H1 (cell line): ENCODE data around the gene STK11. TPM values are rescaled to one million over a fixed set of nuclear protein-coding genes. Genes with fewer than 3 reads are reported as not detected.

ENCODE experiments used
- CTCF ChIA-PET: fragments of 300-600 bp; sonication (Branson Sonifier 250); formaldehyde crosslinking; loops from one replicate; lab custom pipeline; 2021; ENCODE audit not compliant: partially characterized antibody; lab: Charles Lee
- POLR2A ChIA-PET: fragments of 300-600 bp; sonication (Branson Sonifier 250); formaldehyde crosslinking; loops from one replicate; lab custom pipeline; 2021; ENCODE audit warnings: inconsistent platforms; ENCODE audit not compliant: partially characterized antibody; lab: Charles Lee
- DNase-seq, 2 experiments: peaks; one replicate each; pipeline versions ENCODE4 v3.0.0 to v3.0.0-alpha.2; 2010 to 2022; ENCODE audit warnings: low spot score in 2 of 2, low read depth in 1 of 2, mixed read lengths in 1 of 2
- FAIRE-seq: peaks from 2 replicates; lab custom pipeline; 2011; peaks lifted over from hg19 to GRCh38; lab: Jason Lieb, UNC
- H2AFZ ChIP-seq: 2 replicates; pipeline ENCODE4 v1.8.1; 2012; ENCODE audit warnings: low read length, inconsistent platforms
- H2AK5ac ChIP-seq: 2 replicates; pipeline ENCODE4 v1.6.1; 2013; ENCODE audit warnings: low read depth, low read length
- H2BK120ac ChIP-seq: replicated peaks from 2 replicates; pipeline ENCODE3; 2013; ENCODE audit warnings: low read depth, low read length, inconsistent platforms
- H2BK12ac ChIP-seq: 2 replicates; pipeline ENCODE4 v1.6.1; 2013; ENCODE audit warnings: low read depth, low read length
- H2BK15ac ChIP-seq: 2 replicates; pipeline ENCODE4 v1.6.1; 2013; ENCODE audit warnings: low read length
- H2BK20ac ChIP-seq: 2 replicates; pipeline ENCODE4 v1.6.1; 2013; ENCODE audit warnings: low read length
- H2BK5ac ChIP-seq: 2 replicates; pipeline ENCODE4 v1.6.1; 2013; ENCODE audit warnings: low read depth, low read length
- H3K14ac ChIP-seq: 2 replicates; pipeline ENCODE4 v1.6.1; 2013; ENCODE audit warnings: inconsistent platforms; ENCODE audit not compliant: insufficient read length
- H3K18ac ChIP-seq: 2 replicates; pipeline ENCODE4 v1.6.1; 2013; ENCODE audit warnings: low read length; ENCODE audit errors: extremely low read depth
- H3K23ac ChIP-seq: 2 replicates; pipeline ENCODE4 v1.6.1; 2013; ENCODE audit warnings: inconsistent platforms; ENCODE audit not compliant: insufficient read length
- H3K23me2 ChIP-seq: 2 replicates; pipeline ENCODE4 v1.6.1; 2013; ENCODE audit warnings: low read depth, low read length
- H3K27ac ChIP-seq: 2 replicates; pipeline ENCODE4 v1.6.1; 2011; ENCODE audit warnings: low read depth, low read length, inconsistent platforms
- H3K27me3 ChIP-seq, 4 experiments: replicated peaks in 1 of 4; 1 replicate in 1 of 4; 2 replicates in 3 of 4; pipeline versions ENCODE4 v1.6.1 to v1.8.1; 2011 to 2013; ENCODE audit warnings: low read length in 3 of 4, mild to moderate bottlenecking in 3 of 4, inconsistent platforms in 2 of 4, mixed read lengths in 2 of 4, moderate library complexity in 1 of 4; ENCODE audit not compliant: control insufficient read depth in 3 of 4, insufficient read depth in 3 of 4; ENCODE audit errors: extremely low read depth in 1 of 4
- H3K36me3 ChIP-seq, 4 experiments: 2 replicates each; pipeline versions ENCODE4 v1.6.1 to v1.8.1; 2011 to 2013; ENCODE audit warnings: mild to moderate bottlenecking in 4 of 4, low read length in 3 of 4, moderate library complexity in 2 of 4, control low read depth in 1 of 4, inconsistent platforms in 1 of 4; ENCODE audit not compliant: insufficient read depth in 4 of 4, control insufficient read depth in 2 of 4
- H3K4ac ChIP-seq: replicated peaks from 2 replicates; pipeline ENCODE3; 2013; ENCODE audit warnings: low read length, low read depth, mixed read lengths, inconsistent platforms; ENCODE audit not compliant: insufficient read length
- H3K4me1 ChIP-seq, 4 experiments: replicated peaks in 1 of 4; 1 replicate in 1 of 4; 2 replicates in 3 of 4; pipeline versions ENCODE4 v1.6.1 to v1.8.1; 2011 to 2013; ENCODE audit warnings: low read length in 3 of 4, inconsistent platforms in 2 of 4, mixed read lengths in 1 of 4; ENCODE audit not compliant: insufficient read depth in 4 of 4, control insufficient read depth in 3 of 4
- H3K4me2 ChIP-seq, 2 experiments: 2 replicates each; pipeline versions ENCODE4 v1.6.1 to v1.8.1; 2011 to 2013; ENCODE audit warnings: low read depth in 2 of 2, low read length in 2 of 2, control low read depth in 1 of 2, inconsistent platforms in 1 of 2, mild to moderate bottlenecking in 1 of 2; ENCODE audit not compliant: insufficient read depth in 1 of 2
- H3K4me3 ChIP-seq, 4 experiments: fragments of 200-600, 300-600 bp in 1 of 4; sonication (generic), shearing (Covaris generic), sonication (Bioruptor Twin) in 1 of 4; 2 replicates each; pipeline versions ENCODE4 v1.5.1 to v1.8.1; 2011 to 2016; ENCODE audit warnings: low read length in 4 of 4, low read depth in 3 of 4, control low read depth in 2 of 4, inconsistent platforms in 2 of 4, mild to moderate bottlenecking in 2 of 4, mixed read lengths in 1 of 4, moderate library complexity in 1 of 4; ENCODE audit not compliant: insufficient read depth in 2 of 4; ENCODE audit errors: extremely low read depth in 1 of 4
- H3K56ac ChIP-seq: replicated peaks from 2 replicates; pipeline ENCODE3; 2013; ENCODE audit warnings: low read depth, mild to moderate bottlenecking, mixed read lengths, low read length, inconsistent platforms; ENCODE audit not compliant: insufficient read length
- H3K79me1 ChIP-seq: 2 replicates; pipeline ENCODE4 v1.6.1; 2013; ENCODE audit warnings: low read depth, low read length, control low read depth
- H3K79me2 ChIP-seq, 2 experiments: 2 replicates each; pipeline versions ENCODE4 v1.6.1 to v1.8.1; 2012 to 2013; ENCODE audit warnings: low read length in 2 of 2, mild to moderate bottlenecking in 2 of 2, inconsistent platforms in 1 of 2; ENCODE audit not compliant: insufficient read depth in 2 of 2, control insufficient read depth in 1 of 2
- H3K9ac ChIP-seq, 4 experiments: replicated peaks in 1 of 4; 1 replicate in 1 of 4; 2 replicates in 3 of 4; pipeline versions ENCODE4 v1.6.1 to v1.8.1; 2011 to 2013; ENCODE audit warnings: low read depth in 3 of 4, low read length in 3 of 4, control low read depth in 2 of 4, mild to moderate bottlenecking in 2 of 4, moderate library complexity in 2 of 4, inconsistent platforms in 1 of 4; ENCODE audit errors: extremely low read depth in 1 of 4
- H3K9me3 ChIP-seq, 2 experiments: 2 replicates each; pipeline versions ENCODE4 v1.6.1 to v1.8.1; 2012 to 2013; ENCODE audit warnings: mild to moderate bottlenecking in 2 of 2, moderate library complexity in 2 of 2, control low read depth in 1 of 2, inconsistent platforms in 1 of 2, low read depth in 1 of 2, low read length in 1 of 2, mixed read lengths in 1 of 2; ENCODE audit not compliant: insufficient read depth in 2 of 2
- H4K20me1 ChIP-seq, 2 experiments: replicated peaks in 1 of 2; 2 replicates each; pipeline versions ENCODE3 to v1.8.1; 2011 to 2013; ENCODE audit warnings: inconsistent platforms in 2 of 2, low read length in 2 of 2, mild to moderate bottlenecking in 1 of 2; ENCODE audit not compliant: insufficient read depth in 2 of 2, control insufficient read depth in 1 of 2
- H4K5ac ChIP-seq: 2 replicates; pipeline ENCODE4 v1.6.1; 2013; ENCODE audit warnings: low read length, low read depth, mixed read lengths, inconsistent platforms; ENCODE audit not compliant: insufficient read length
- H4K8ac ChIP-seq: 2 replicates; pipeline ENCODE4 v1.8.0; 2013; ENCODE audit warnings: mild to moderate bottlenecking, moderate library complexity, low read length, inconsistent platforms; ENCODE audit not compliant: insufficient read depth; ENCODE audit errors: extremely low read depth
- H4K91ac ChIP-seq: replicated peaks from 2 replicates; pipeline ENCODE3; 2013; ENCODE audit warnings: low read length, mixed read lengths, inconsistent platforms; ENCODE audit not compliant: insufficient read length
- BRCA1 ChIP-seq: IDR thresholded peaks from 2 replicates; pipeline ENCODE4 v1.6.1; 2012; ENCODE audit warnings: low read depth, low read length, improper control_type of control experiment
- CBX5 ChIP-seq: fragments of 300-800, 300-1000 bp; sonication (generic); IDR thresholded peaks from 2 replicates; pipeline ENCODE4 v1.7.1; 2016; ENCODE audit warnings: antibody characterized with exemption, low read length, low read depth
- CEBPB ChIP-seq: IDR thresholded peaks from 2 replicates; pipeline ENCODE4 v1.6.1; 2012; ENCODE audit warnings: low read depth, low read length
- GABPA ChIP-seq: IDR thresholded peaks from 2 replicates; pipeline ENCODE4 v1.6.1; 2011; ENCODE audit warnings: mild to moderate bottlenecking, low read length, moderate library complexity, borderline replicate concordance; ENCODE audit not compliant: insufficient read depth
- HDAC2 ChIP-seq, 2 experiments: fragments of 300-600 bp in 1 of 2; sonication (generic) in 1 of 2; IDR thresholded peaks; 2 replicates each; pipeline ENCODE4 v1.6.1; 2011 to 2012; ENCODE audit warnings: low read depth in 2 of 2, low read length in 2 of 2, mild to moderate bottlenecking in 2 of 2, moderate library complexity in 2 of 2, borderline replicate concordance in 1 of 2, inconsistent platforms in 1 of 2
- NANOG ChIP-seq: IDR thresholded peaks from 2 replicates; pipeline ENCODE4 v1.6.1; 2011; ENCODE audit warnings: low read length, low read depth, mild to moderate bottlenecking, inconsistent platforms; ENCODE audit not compliant: insufficient read depth, poor library complexity, severe bottlenecking
- POLR2A ChIP-seq, 2 experiments: IDR thresholded peaks; 1 replicate in 1 of 2; 2 replicates in 1 of 2; pipeline ENCODE4 v1.6.1; 2011; ENCODE audit warnings: low read depth in 2 of 2, low read length in 2 of 2, mild to moderate bottlenecking in 2 of 2; ENCODE audit errors: control extremely low read depth in 1 of 2
- SIRT6 ChIP-seq: IDR thresholded peaks from one replicate; pipeline ENCODE4 v1.7.1; 2012; ENCODE audit warnings: low read length, inconsistent platforms
- SIX5 ChIP-seq: IDR thresholded peaks from 2 replicates; pipeline ENCODE4 v1.6.1; 2011; ENCODE audit warnings: mild to moderate bottlenecking, low read depth, low read length
- SP1 ChIP-seq: IDR thresholded peaks from 2 replicates; pipeline ENCODE4 v1.6.1; 2011; ENCODE audit warnings: low read depth, low read length
- WGBS, 2 experiments: shearing (Covaris generic) in 1 of 2; methylation state at CpG; one replicate each; pipeline versions ENCODE4 v1.1.6 to v1.1.7; 2013 to 2015; ENCODE audit warnings: low lambda C conversion rate in 2 of 2, mixed read lengths in 2 of 2, inconsistent platforms in 1 of 2, low coverage in 1 of 2, missing lambda C conversion rate in 1 of 2; ENCODE audit not compliant: insufficient replicate concordance in 2 of 2, insufficient coverage in 1 of 2, insufficient read length in 1 of 2; ENCODE audit errors: extremely low coverage in 1 of 2, missing lambda C conversion rate in 1 of 2; 5-methylcytosine and 5-hydroxymethylcytosine counted together
- polyA plus RNA-seq, 7 experiments: library from polyadenylated mRNA; depleted of rRNA in 3 of 7; stranded (reverse) in 5 of 7; unstranded in 2 of 7; fragments of >200 nt in 5 of 7; fragments of 200-250 nt in 2 of 7; gene quantifications; 1 replicate in 5 of 7; 2 replicates in 1 of 7; 4 replicates in 1 of 7; pipeline versions ENCODE4 v1.2.1 to v1.2.3, GENCODE V29; 2011 to 2013; ENCODE audit warnings: missing spikeins in 2 of 7, mixed read lengths in 2 of 7
- total RNA-seq: library from RNA; stranded (reverse); fragmentation: NEBNext Ultra II Directional; extraction: Animal tissue kit (Norgen Biotek cat#: 25700); gene quantifications from 2 replicates; pipeline ENCODE4 v1.2.1, GENCODE V29; 2021

Gene STK11
- total and polyA plus RNA-seq, 2 of the 8 experiments (the other 6 are each of a cell fraction or from before 2014, with no cell fraction given) = 45.3 to 70.7 TPM

DNA sequence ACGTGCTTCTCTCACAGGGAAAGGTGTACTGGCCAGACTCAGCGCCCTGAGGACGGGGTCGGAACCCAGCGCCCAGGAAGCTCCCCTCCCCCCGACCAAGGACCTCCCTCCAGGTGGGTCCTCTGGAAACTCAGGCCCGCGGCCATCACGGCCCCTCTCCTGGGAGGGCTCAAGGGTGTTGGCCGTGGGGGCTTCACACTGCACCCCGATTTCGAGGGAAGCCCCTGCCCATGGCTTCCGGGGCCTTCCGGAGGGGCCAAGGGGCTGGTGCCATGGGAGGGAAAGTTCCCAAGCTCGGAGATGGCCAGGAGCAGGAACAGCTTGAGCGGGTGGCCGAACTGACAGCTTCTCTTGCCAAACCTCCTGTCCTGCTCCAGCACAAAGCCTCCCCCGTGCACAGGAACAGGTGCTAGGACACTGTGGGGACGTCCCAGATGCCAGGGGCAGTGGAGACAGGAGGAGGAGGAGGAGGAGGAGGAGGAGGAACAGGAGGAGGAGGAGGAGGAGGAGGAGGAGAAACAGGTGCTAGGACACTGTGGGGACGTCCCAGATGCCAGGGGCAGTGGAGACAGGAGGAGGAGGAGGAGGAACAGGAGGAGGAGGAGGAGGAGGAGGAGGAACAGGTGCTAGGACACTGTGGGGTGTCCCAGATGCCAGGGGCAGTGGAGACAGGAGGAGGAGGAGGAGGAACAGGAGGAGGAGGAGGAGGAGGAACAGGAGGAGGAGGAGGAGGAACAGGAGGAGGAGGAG lies 41.5 kb upstream of the STK11 start:
- peaks cover 21% of the 10 kb centered on the region for H3K79me1 ChIP-seq

More for the DNA sequence above, 41.5 kb upstream of the STK11 start:
- no peak overlapping the region for H3K4ac ChIP-seq
- no peak overlapping the region for H4K8ac ChIP-seq
- peaks cover 0 to 29% of the 10 kb centered on the region in 2 experiments for H4K20me1 ChIP-seq
- H4K5ac ChIP-seq = no peak overlapping the region
- no peaks in the 10 kb centered on the region for H3K9me3 ChIP-seq
- H2BK12ac ChIP-seq = no peak overlapping the region
- H3K79me2 ChIP-seq = peaks cover 0 to 30% of the 10 kb centered on the region in 2 experiments; a peak in 3 of 4 replicates
- H3K27ac ChIP-seq = no peak overlapping the region
- peaks cover 0 to 5% (median 4%) of the 10 kb centered on the region in 4 experiments; a peak in 6 of 7 replicates for H3K4me1 ChIP-seq
- H3K9ac ChIP-seq = no peak overlapping the region
- H3K18ac ChIP-seq = no peak overlapping the region
- H2BK120ac ChIP-seq = no peak overlapping the region
- H3K23me2 ChIP-seq = no peaks in the 10 kb centered on the region
- H3K14ac ChIP-seq = no peak overlapping the region
- H2BK20ac ChIP-seq = no peak overlapping the region
- TF ChIP-seq SIX5 (no peak), SP1 (no peak), GABPA (no peak), BRCA1 (no peak), NANOG (no peak), CEBPB (no peak), HDAC2 (IDR thresholded peaks at IDR 0.05; ENCODE audit: borderline replicate concordance in 1 of 2, low read depth in 2 of 2, low read length in 2 of 2) (no peak), POLR2A (IDR thresholded peaks at IDR 0.05; ENCODE audit: control extremely low read depth in 1 of 2, low read depth in 2 of 2, low read length in 2 of 2) (no peak), SIRT6 (no peak), CBX5 (no peak)
- no peak for FAIRE-seq
- H3K27me3 ChIP-seq = no peaks in the 10 kb centered on the region
- WGBS, 2 experiments = 89% methylated on average over 19 of the region's 20 CpGs; no CpG with 5 or more reads in 1 of the 2 experiments
- H2AFZ ChIP-seq = no peak overlapping the region
- H3K4me2 ChIP-seq = no peak overlapping the region
- H3K36me3 ChIP-seq = no peaks in the 10 kb centered on the region
- H2BK5ac ChIP-seq = no peak overlapping the region
- H4K91ac ChIP-seq = no peak overlapping the region
- H2AK5ac ChIP-seq = no peak overlapping the region
- H3K56ac ChIP-seq = no peak overlapping the region
- POLR2A ChIA-PET = interaction anchor here (0.7 to 2.0 kb wide), 7 partner anchors 8 to 54 kb away, joined by 3 to 5 read pairs (median 4); no protein-coding TSS in a partner anchor
- no peak for DNase-seq
- H3K4me3 ChIP-seq = no peak overlapping the region
- no peak overlapping the region for H2BK15ac ChIP-seq
- CTCF ChIA-PET = interaction anchor here (1.0 to 2.0 kb wide), 6 partner anchors 14 to 59 kb away, joined by 3 to 5 read pairs (median 3); no protein-coding TSS in a partner anchor
- H3K23ac ChIP-seq = no peak overlapping the region
